Coronary artery (tissue), 2 donors: ENCODE results near the gene GRPEL2.

Experiments
- DNase-seq: peaks from one replicate; pipeline ENCODE4 v3.0.0-alpha.2; 2017; ENCODE audit warnings: low spot score
- H3K27ac ChIP-seq, 2 donors: fragments of 200-600 bp; sonication (generic); one replicate each; pipeline ENCODE4 v1.5.1; 2016 to 2019
- H3K4me3 ChIP-seq: fragments of 200-600 bp; sonication (generic); 2 replicates; pipeline ENCODE4 v1.5.1; 2016; ENCODE audit warnings: mild to moderate bottlenecking, moderate library complexity
- CTCF ChIP-seq: fragments of 200-600 bp; sonication (generic); IDR thresholded peaks from one replicate; pipeline ENCODE4 v1.5.1; 2019; ENCODE audit warnings: antibody characterized with exemption

The GRPEL2 gene

DNA sequence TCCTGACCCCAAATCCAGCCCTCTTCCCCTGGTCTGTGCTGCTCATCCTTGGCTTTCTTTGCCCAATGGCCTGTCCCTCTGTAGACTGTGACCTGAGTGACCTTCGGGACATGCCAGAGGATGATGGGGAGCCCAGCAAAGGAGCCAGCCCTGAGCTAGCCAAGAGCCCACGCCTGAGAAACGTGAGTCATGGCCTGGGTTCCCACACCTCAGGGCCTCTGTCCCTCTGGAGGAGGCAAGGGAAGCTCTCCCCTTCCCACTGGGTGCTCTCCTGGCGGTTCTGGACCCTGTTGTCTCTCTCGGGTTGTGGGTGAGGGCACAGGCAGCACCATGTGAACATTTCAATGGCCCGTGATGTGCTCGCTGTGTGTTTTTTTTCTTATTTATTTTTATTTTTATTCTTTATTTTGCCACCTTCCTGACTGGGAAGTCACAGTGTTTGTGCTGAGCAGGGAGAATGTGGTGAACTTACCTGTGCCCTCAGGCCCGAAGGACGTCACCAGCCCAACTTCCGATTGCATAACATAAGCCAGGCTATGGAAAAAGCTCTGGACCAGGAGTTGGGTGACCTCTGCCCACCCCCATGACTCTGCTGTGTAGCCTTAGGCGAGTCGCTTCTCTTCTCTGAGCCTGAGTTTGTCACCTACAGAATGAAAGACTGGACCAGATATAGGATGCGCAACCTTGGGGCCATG is 44.1 kb upstream of the GRPEL2 start:
- DNase-seq = no peak
- Histone ChIP-seq H3K4me3 (no peak overlapping the region), H3K27ac (no peak overlapping the region)
- no peak for TF ChIP-seq CTCF

- no peak overlapping the region for H3K4me3 ChIP-seq
- DNase-seq = no peak
- H3K27ac ChIP-seq = no peak overlapping the region
- no peak for TF ChIP-seq CTCF
Measured at GRCh38 chr5:149301744-149302380, 43.4 kb upstream of the GRPEL2 start.

DNA sequence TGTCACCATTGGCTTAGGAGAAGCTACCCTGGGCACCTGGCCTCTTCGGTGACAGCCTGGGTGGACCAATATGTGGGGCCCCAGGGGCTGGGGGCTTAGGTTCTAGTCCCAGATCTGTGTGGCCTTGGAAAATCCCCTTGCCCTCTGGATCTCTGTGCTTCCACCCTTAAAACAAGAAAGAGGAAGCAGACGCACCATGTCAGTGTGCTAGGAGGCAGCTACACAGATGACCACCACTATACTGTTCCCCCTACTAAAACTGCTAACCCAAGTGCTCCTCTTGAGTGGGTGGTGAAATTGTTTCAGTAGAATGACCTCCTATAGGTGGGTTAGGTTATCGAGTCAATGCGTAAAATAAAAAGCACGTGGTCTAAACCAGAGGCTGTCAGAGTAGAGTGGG is 42.7 kb upstream of the GRPEL2 start:
- no peak overlapping the region for H3K4me3 ChIP-seq
- no peak for DNase-seq
- H3K27ac ChIP-seq = no peak overlapping the region
- no peak for TF ChIP-seq CTCF

DNA sequence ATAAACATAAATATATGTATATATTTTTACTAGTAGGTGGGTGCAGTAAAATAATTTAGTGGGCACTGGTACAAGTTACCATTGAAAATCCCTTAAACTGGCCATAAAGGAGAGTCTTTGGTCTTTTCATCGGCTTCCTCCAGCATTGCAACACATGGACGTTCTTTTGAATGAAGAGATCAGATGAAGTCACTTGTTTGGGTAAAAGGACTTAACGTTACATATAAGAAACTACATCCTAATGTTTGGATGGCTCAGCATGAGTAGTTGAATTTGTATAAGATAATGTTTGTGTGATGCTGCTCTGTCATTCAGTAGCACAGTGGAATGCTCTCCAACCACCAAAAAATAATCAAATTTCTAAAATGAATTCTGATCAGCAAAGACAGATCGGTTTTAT is 42.1 kb upstream of the GRPEL2 start:
- no peak for DNase-seq
- TF ChIP-seq CTCF = no peak
- no peak overlapping the region for H3K27ac ChIP-seq
- H3K4me3 ChIP-seq = no peak overlapping the region

- no peak for TF ChIP-seq CTCF
- no peak overlapping the region for H3K4me3 ChIP-seq
- peak overlapping the region in 1 of 2 donors; percentile 9 for H3K27ac ChIP-seq
- no peak for DNase-seq
Measured at GRCh38 chr5:149304195-149305078, 40.9 kb upstream of the GRPEL2 start.

DNA sequence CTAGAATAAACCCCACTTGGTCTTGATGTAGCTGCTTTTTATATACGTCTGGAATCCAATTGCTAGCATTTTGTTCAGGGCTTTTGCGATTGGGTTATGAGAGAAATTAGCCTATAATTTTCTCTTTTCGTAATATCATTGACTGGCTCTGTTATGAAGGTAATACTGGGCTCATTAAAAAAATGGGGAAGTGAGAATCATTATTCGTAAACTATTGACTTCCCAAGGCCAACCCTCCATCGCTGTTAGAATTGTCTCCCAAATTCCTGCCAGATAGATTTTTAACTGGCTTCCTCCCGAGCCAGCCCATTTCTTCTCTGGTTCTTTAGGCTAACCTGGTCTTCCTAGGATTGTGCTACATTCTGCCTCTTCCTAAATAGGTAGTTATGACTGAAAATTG is 35.9 kb upstream of the GRPEL2 start:
- no peak for TF ChIP-seq CTCF
- H3K4me3 ChIP-seq = no peak overlapping the region
- DNase-seq = no peak
- no peak overlapping the region for H3K27ac ChIP-seq
